HepG2 (cell line): ENCODE data around the gene SLC25A48. TPM values are rescaled to one million over a fixed set of nuclear protein-coding genes. Genes with fewer than 3 reads are reported as not detected.

Source experiments
- ATAC-seq: fragments of 200-7000 bp; cut with Tn5 transposase; 3 replicates; pipeline ENCODE4 v1.9.1; 2020; ENCODE audit warnings: mild to moderate bottlenecking, moderate library complexity
- BruUV-seq: library from RNA; stranded (reverse); fragments of 400-500 nt; replicated peaks from 2 replicates; lab custom pipeline; 2021; lab: Mats Ljungman, UMichigan
- CTCF ChIA-PET: fragments of 300-600 bp; formaldehyde crosslinking; extraction: SDS; loops from one replicate; lab custom pipeline; 2021; ENCODE audit warnings: low total read pairs, inconsistent platforms, low intra/inter-chr PET ratio; lab: Yijun Ruan, JAX
- POLR2A ChIA-PET: fragments of 350-600 bp; sonication (Branson Sonifier 250); formaldehyde crosslinking; loops from one replicate; lab custom pipeline; 2020; ENCODE audit warnings: antibody characterized with exemption, inconsistent platforms; lab: Yijun Ruan, JAX
- DNase-seq: peaks from one replicate; pipeline ENCODE4 v3.0.0-alpha.2; 2015; ENCODE audit warnings: low spot score
- FAIRE-seq: peaks from 3 replicates; lab custom pipeline; 2011; peaks lifted over from hg19 to GRCh38; lab: Jason Lieb, UNC
- H2AFZ ChIP-seq: one replicate; pipeline ENCODE4 v1.6.1; 2011; ENCODE audit warnings: low read length, inconsistent platforms
- H3K27ac ChIP-seq: fragments of 300-600 bp; 3 replicates; pipeline ENCODE4 v1.8.0; 2011; ENCODE audit warnings: mixed run types, mild to moderate bottlenecking, mixed read lengths, low read length, inconsistent platforms; ENCODE audit not compliant: insufficient read depth; ENCODE audit errors: extremely low read length
- H3K27me3 ChIP-seq, 2 experiments: fragments of 200-600 bp in 1 of 2; 2 replicates in 1 of 2; 3 replicates in 1 of 2; pipeline versions ENCODE4 v1.6.0 to v1.8.0; 2011; ENCODE audit warnings: low read length in 2 of 2, mild to moderate bottlenecking in 2 of 2, moderate library complexity in 2 of 2, inconsistent platforms in 1 of 2; ENCODE audit not compliant: insufficient read depth in 2 of 2, control insufficient read depth in 1 of 2
- H3K36me3 ChIP-seq, 2 experiments: fragments of 200-600 bp in 1 of 2; replicated peaks in 1 of 2; 2 replicates in 1 of 2; 3 replicates in 1 of 2; pipeline versions ENCODE4 v1.5.1 to v1.8.0; 2011; ENCODE audit warnings: low read length in 2 of 2, inconsistent platforms in 1 of 2; ENCODE audit not compliant: insufficient read depth in 2 of 2, control insufficient read depth in 1 of 2
- H3K4me1 ChIP-seq: 2 replicates; pipeline ENCODE4 v1.5.1; 2012; ENCODE audit warnings: low read length, inconsistent platforms; ENCODE audit not compliant: insufficient read depth
- H3K4me2 ChIP-seq: 2 replicates; pipeline ENCODE4 v1.6.0; 2011; ENCODE audit warnings: low read depth, low read length, inconsistent platforms
- H3K4me3 ChIP-seq, 3 experiments: fragments of 200-600 bp in 1 of 3; sonication (generic), shearing (Covaris generic) in 1 of 3; replicated peaks in 1 of 3; 2 replicates each; pipeline ENCODE4 v1.5.1; 2011 to 2016; ENCODE audit warnings: low read length in 3 of 3, inconsistent platforms in 2 of 3, low read depth in 2 of 3, mild to moderate bottlenecking in 2 of 3, control low read depth in 1 of 3, mixed read lengths in 1 of 3; ENCODE audit not compliant: insufficient read depth in 1 of 3
- H3K79me2 ChIP-seq: one replicate; pipeline ENCODE4 v1.6.1; 2011; ENCODE audit warnings: low read length, inconsistent platforms; ENCODE audit not compliant: insufficient read depth
- H3K9ac ChIP-seq: 2 replicates; pipeline ENCODE4 v1.6.0; 2011; ENCODE audit warnings: mild to moderate bottlenecking, low read depth, low read length, inconsistent platforms; ENCODE audit not compliant: insufficient read depth
- H3K9me3 ChIP-seq: 2 replicates; pipeline ENCODE4 v1.5.1; 2012; ENCODE audit warnings: mild to moderate bottlenecking, low read length
- H4K20me1 ChIP-seq: 2 replicates; pipeline ENCODE4 v1.6.0; 2011; ENCODE audit warnings: inconsistent platforms, mild to moderate bottlenecking, low read length, moderate library complexity; ENCODE audit not compliant: insufficient read depth
- BRF2 ChIP-seq: sonication (generic); formaldehyde crosslinking; IDR thresholded peaks from 2 replicates; pipeline ENCODE4 v1.8.1; 2022; ENCODE audit warnings: mild to moderate bottlenecking, missing genetic modification reagents
- FOXK2 ChIP-seq: fragments of 450-650 bp; IDR thresholded peaks from 2 replicates; pipeline ENCODE4 v1.6.1; 2016
- PAX8 ChIP-seq: sonication (generic); formaldehyde crosslinking; IDR thresholded peaks from 2 replicates; pipeline ENCODE4 v1.8.0; 2022; ENCODE audit warnings: mild to moderate bottlenecking, missing genetic modification reagents, borderline replicate concordance
- SRSF9 ChIP-seq: fragments of 200-400 bp; formaldehyde crosslinking; IDR thresholded peaks from 2 replicates; pipeline ENCODE4 v1.6.1; 2018; ENCODE audit warnings: borderline replicate concordance, mild to moderate bottlenecking, low read depth, low read length; ENCODE audit not compliant: insufficient read depth, poor library complexity, severe bottlenecking
- SSRP1 ChIP-seq: IDR thresholded peaks from 2 replicates; pipeline ENCODE4 v1.6.1; 2016; ENCODE audit warnings: control low read depth
- WIZ ChIP-seq: sonication (generic); formaldehyde crosslinking; IDR thresholded peaks from 2 replicates; pipeline ENCODE4 v1.5.1; 2020; ENCODE audit warnings: mild to moderate bottlenecking, missing genetic modification reagents
- ZNF672 ChIP-seq: sonication (generic); formaldehyde crosslinking; IDR thresholded peaks from 2 replicates; pipeline ENCODE4 v1.8.1; 2022; ENCODE audit warnings: missing genetic modification reagents
- ZSCAN22 ChIP-seq: sonication (generic); formaldehyde crosslinking; IDR thresholded peaks from 2 replicates; pipeline ENCODE4 v1.4.0; 2020; ENCODE audit warnings: mild to moderate bottlenecking, missing genetic modification reagents
- WGBS: methylation state at CpG from one replicate; pipeline ENCODE4 v1.1.6; 2017; ENCODE audit warnings: low lambda C conversion rate; 5-methylcytosine and 5-hydroxymethylcytosine counted together
- in situ Hi-C: cut with HindIII; loops from 2 replicates; pipeline ENCODE4 v1.10.0; 2017; ENCODE audit warnings: low pct_unique_long_range_greater_than_20kb; ENCODE audit not compliant: extremely low pct_ligation_motif_present
- intact Hi-C: fragments of 100-400 bp; cut with micrococcal nuclease; formaldehyde crosslinking; loops from one replicate; pipeline ENCODE4 v1.10.0; 2022; ENCODE audit not compliant: unreplicated experiment
- polyA plus RNA-seq, 8 experiments: library from polyadenylated mRNA; depleted of rRNA in 3 of 8; stranded (reverse) in 7 of 8; unstranded in 1 of 8; fragments of >200 nt; fragmentation: Illumina TruSeq in 4 of 8; extraction: Trizol in 4 of 8; gene quantifications; 2 replicates each; pipeline versions ENCODE4 v1.2.1 to v1.2.3, GENCODE V29; 2011 to 2016; ENCODE audit warnings: low read depth in 4 of 8, missing spikeins in 1 of 8, mixed read lengths in 1 of 8; ENCODE audit not compliant: insufficient read depth in 1 of 8
- total RNA-seq, 5 experiments: library from RNA; depleted of rRNA; stranded (reverse); fragments of >200 nt; fragmentation: Illumina TruSeq; extraction: Trizol; gene quantifications; 2 replicates each; pipeline ENCODE4 v1.2.3, GENCODE V29; 2016; ENCODE audit warnings: low read depth in 1 of 5

SLC25A48 gene
- total and polyA plus RNA-seq, 2 of the 13 experiments (the other 11 are each of a cell fraction or from before 2014, with no cell fraction given): 0.17 to 4.5 TPM

- in situ Hi-C loops (no loop called here), intact Hi-C loops (no loop called here)
- no peaks in the 10 kb centered on the region for H3K9me3 ChIP-seq
- H3K4me3 ChIP-seq: no peak overlapping the region
- no peak overlapping the region for H2AFZ ChIP-seq
- BruUV-seq: no TSS peak
- no peak overlapping the region for H3K27ac ChIP-seq
- CTCF ChIA-PET: no interaction called here
- no peaks in the 10 kb centered on the region for H3K4me1 ChIP-seq
- no peak overlapping the region for H3K9ac ChIP-seq
- DNase-seq (no peak), FAIRE-seq (no peak), ATAC-seq (no peak)
- peaks cover 2 to 16% of the 10 kb centered on the region in 2 experiments; a peak in 3 of 5 replicates for H3K27me3 ChIP-seq
- no peak for TF ChIP-seq FOXK2
- TF ChIP-seq BRF2 (CRISPR knock-in tag): no peak
- TF ChIP-seq SRSF9: no peak
- no peak for TF ChIP-seq ZSCAN22
- TF ChIP-seq ZNF672 (CRISPR knock-in tag): no peak
- no peak for TF ChIP-seq SSRP1
- TF ChIP-seq WIZ (CRISPR knock-in tag): no peak
- no peak for TF ChIP-seq PAX8 (CRISPR knock-in tag)
- 3% methylated on average over 1 of the region's 1 CpG for WGBS
- no peak overlapping the region for H3K4me2 ChIP-seq
- H3K79me2 ChIP-seq: no peaks in the 10 kb centered on the region
- H4K20me1 ChIP-seq: no peaks in the 10 kb centered on the region
- POLR2A ChIA-PET: no interaction called here
- no peaks in the 10 kb centered on the region for H3K36me3 ChIP-seq
Measured at GRCh38 chr5:135921388-135921787, 86.9 kb downstream of the SLC25A48 start.
